Activated naive CD4-positive, alpha-beta T cell treated with anti-CD3 and anti-CD28 coated beads, Interleukin-2, amount 50 U/mL, for 24 hours (primary cell): ENCODE results near the gene FAM193A.
"Not testable (repeated sequence)": the region's sequence is repeated elsewhere in the genome, so short reads cannot be mapped to it uniquely, and the experiment has no call there.

Source experiments
- H3K27ac Mint-ChIP-seq: one replicate; pipeline ENCODE4 v1.8.0; 2021; ENCODE audit warnings: mild to moderate bottlenecking, mixed read lengths
- H3K27me3 Mint-ChIP-seq: one replicate; pipeline ENCODE4 v1.8.0; 2021; ENCODE audit warnings: mixed read lengths
- H3K36me3 Mint-ChIP-seq: one replicate; pipeline ENCODE4 v1.8.0; 2021; ENCODE audit warnings: mixed read lengths
- H3K4me1 Mint-ChIP-seq: one replicate; pipeline ENCODE4 v1.8.0; 2021; ENCODE audit warnings: mixed read lengths
- H3K4me3 Mint-ChIP-seq: one replicate; pipeline ENCODE4 v1.8.0; 2021; ENCODE audit warnings: mild to moderate bottlenecking, mixed read lengths
- H3K9me3 Mint-ChIP-seq: one replicate; pipeline ENCODE4 v1.8.0; 2021; ENCODE audit warnings: mixed read lengths

Gene FAM193A

DNA sequence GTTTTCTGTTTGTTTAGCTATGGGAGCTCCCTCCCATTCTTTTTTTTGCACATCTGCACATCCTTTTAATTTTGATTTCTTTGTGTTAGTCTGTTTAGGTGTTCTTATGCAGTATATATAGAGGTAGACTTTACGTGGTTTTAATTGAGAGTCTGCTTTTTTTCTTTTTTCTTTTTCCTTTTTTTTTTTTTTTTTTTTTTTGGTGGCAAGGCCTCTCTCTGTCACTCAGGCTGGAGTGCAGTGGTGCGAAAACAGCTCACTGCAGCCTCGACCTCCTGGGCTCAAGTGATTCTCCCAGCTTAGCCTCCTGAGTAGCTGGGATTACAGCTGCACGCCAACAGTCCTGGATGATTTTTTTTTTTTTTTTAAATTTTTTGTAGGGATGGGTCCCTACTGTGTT, 68.2 kb downstream of the FAM193A start:
- Mint-ChIP-seq H3K4me1 (peaks cover 60% of the 10 kb centered on the region), H3K27ac (no peak overlapping the region), H3K27me3 (no peaks in the 10 kb centered on the region)

DNA sequence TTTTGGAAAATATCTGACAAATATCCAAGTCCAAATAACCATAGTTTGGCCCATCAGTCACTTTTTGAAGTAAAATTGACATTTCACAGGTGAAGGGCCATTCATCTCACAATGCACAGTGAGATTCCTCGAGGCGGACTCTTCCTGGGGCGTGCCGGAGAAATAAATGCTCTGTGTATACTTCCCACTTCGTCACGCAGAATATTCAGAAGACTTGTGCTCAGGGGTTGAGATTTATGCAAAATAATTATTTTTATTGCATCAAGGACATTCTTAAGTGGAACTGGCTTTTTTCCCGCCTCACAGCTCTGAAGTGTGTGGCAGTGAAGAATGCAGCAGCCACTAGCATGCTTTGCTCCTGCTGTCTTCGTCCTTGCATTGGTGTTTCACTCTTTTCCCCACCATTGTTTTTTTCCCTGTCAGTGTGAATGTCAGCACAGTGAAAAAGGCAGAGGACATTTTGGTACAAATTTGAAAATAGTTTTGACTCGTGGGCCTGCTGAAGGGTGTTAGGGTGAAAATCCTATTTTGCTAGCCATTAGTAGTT, 70.6 kb downstream of the FAM193A start:
- no peaks in the 10 kb centered on the region for H3K9me3 Mint-ChIP-seq
- H3K4me1 Mint-ChIP-seq, result peaks cover 55% of the 10 kb centered on the region
- no peaks in the 10 kb centered on the region for H3K27me3 Mint-ChIP-seq
- H3K4me3 Mint-ChIP-seq, result no peak overlapping the region
- H3K27ac Mint-ChIP-seq, result no peak overlapping the region
- peaks cover 8% of the 10 kb centered on the region for H3K36me3 Mint-ChIP-seq

More for the DNA sequence above, 68.2 kb downstream of the FAM193A start:
- no peaks in the 10 kb centered on the region for H3K9me3 Mint-ChIP-seq
- H3K36me3 Mint-ChIP-seq, result peaks cover 17% of the 10 kb centered on the region
- no peak overlapping the region for H3K4me3 Mint-ChIP-seq

DNA sequence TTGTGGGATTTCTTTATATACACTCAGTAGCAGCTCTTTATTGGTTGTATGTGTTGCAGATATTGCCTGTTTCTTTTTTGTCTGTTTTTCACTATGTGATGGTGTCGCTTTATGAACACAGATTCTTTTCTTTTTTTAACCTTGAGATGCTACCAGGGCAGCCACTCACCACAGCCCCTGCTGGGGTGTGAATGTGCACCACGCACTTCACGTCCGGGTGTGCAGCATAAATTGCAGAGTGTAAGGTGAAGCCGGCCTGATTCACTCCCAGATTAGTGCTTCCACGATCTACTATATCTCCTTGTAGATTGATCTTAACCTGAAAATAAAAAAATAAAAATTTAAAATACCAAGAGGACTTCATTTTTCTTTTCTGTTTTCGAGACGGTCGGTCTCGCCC, 71.4 kb downstream of the FAM193A start:
- Mint-ChIP-seq H3K4me1 (peaks cover 60% of the 10 kb centered on the region), H3K9me3 (no peaks in the 10 kb centered on the region), H3K36me3 (peaks cover 8% of the 10 kb centered on the region), H3K4me3 (no peak overlapping the region), H3K27ac (no peak overlapping the region), H3K27me3 (no peaks in the 10 kb centered on the region)

DNA sequence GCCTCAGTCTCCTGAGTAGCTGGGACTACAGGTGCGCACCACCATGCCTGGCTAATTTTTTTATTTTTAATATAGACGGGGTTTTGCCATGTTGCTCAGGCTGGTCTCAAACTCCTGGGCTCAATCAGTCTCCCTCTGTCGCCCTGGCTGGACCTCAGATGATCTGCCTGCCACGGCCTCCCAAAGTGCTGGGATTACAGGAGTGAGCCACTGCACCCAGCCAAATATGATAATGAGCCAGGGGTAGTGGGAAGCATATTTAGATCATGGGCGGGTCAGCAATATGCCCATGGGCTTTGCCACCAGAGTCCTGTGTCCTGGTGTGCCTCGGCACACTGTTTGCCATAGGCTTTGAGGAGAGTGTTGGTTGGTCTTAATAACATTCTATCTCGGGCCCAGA, 71.8 kb downstream of the FAM193A start:
- Mint-ChIP-seq H3K4me3 (no peak overlapping the region), H3K9me3 (no peaks in the 10 kb centered on the region), H3K36me3 (peaks cover 8% of the 10 kb centered on the region), H3K4me1 (peaks cover 62% of the 10 kb centered on the region), H3K27me3 (no peaks in the 10 kb centered on the region), H3K27ac (no peak overlapping the region)

DNA sequence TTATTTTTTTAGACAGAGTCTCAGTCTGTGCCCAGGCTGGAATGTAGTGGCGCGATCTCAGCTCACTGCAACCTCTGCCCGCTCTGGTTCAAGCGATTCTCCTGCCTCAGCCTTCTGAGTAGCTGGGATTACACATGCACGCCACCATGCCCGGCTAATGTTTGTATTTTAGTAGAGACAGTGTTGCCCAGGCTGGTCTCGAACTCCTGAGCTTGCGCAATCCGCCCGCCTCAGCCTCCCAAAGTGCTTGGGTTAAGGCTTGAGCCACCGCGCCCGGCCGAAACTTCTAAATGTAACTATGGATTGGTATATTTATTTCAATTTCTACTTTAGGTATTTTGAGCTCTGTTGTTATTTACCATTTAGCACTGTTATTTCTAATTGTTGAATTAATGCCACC, 79.4 kb downstream of the FAM193A start:
- Mint-ChIP-seq H3K27ac (no peak overlapping the region), H3K27me3 (no peaks in the 10 kb centered on the region), H3K4me3 (no peak overlapping the region), H3K9me3 (no peaks in the 10 kb centered on the region), H3K4me1 (peaks cover 55% of the 10 kb centered on the region), H3K36me3 (no peaks in the 10 kb centered on the region)

DNA sequence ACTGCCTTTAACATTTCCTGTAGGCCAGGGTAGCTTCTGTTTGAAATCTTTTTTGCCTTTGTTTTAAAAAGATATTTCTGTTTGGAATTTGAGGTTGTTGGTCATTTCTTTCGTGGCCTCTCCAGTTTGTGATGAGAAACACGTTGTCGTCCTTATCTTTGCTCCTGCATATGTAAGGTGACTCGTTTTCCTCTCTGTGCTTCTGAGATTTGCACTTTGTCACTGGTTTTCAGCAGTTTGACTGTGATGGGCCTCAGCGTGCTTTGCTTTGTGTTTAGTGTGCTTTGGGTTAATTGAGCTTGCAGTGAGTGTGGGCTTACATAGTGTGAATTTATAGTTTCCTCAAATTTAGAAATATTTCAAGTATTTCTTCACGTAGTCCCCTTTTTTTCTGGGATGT, 81.5 kb downstream of the FAM193A start:
- H3K4me3 Mint-ChIP-seq, result no peak overlapping the region
- no peaks in the 10 kb centered on the region for H3K27me3 Mint-ChIP-seq
- H3K27ac Mint-ChIP-seq, result no peak overlapping the region
- peaks cover 63% of the 10 kb centered on the region for H3K4me1 Mint-ChIP-seq
- no peaks in the 10 kb centered on the region for H3K9me3 Mint-ChIP-seq
- H3K36me3 Mint-ChIP-seq, result no peaks in the 10 kb centered on the region

DNA sequence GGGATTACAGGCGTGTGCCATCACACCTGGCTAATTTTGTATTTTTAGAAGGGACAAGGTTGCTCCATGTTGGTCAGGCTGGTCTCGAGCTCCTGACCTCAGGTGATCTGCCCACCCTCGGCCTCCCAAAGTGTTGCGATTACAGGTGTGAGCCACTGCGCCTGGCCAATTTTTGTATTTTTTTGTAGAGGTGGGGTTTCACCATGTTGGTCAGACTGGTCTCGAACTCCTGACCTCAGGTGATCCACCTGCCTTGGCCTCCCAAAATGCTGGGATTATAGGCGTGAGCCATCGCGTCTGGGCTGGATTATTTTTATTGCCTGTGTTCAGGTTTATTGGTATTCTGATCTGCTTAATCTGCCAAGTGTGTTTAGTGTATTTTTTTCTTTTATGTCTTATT, 82.3 kb downstream of the FAM193A start:
- H3K9me3 Mint-ChIP-seq, H3K27me3 Mint-ChIP-seq, H3K36me3 Mint-ChIP-seq, H3K27ac Mint-ChIP-seq, H3K4me3 Mint-ChIP-seq: not testable (repeated sequence)
- peaks cover 65% of the 10 kb centered on the region for H3K4me1 Mint-ChIP-seq

DNA sequence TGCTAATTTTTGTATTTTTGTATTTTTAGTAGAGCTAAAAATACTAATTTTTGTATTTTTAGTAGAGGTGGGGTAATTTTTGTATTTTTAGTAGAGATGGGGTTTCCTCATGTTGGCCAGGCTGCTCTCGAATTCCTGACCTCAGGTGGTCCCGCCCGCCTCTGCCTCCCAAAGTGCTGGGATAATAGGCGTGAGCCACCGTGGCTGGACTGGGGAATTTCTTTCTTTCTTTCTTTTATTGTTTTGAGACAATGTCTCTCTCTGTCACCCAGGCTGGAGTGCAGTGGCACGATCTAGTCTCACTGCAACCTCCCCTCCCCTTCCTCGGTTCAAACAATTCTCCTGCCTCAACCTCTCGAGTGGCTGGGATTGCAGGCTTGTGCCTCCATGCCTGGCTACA, 83.0 kb downstream of the FAM193A start:
- H3K4me1 Mint-ChIP-seq, result peaks cover 57% of the 10 kb centered on the region
- H3K27ac Mint-ChIP-seq, result no peak overlapping the region
- H3K4me3 Mint-ChIP-seq, result no peak overlapping the region
- H3K9me3 Mint-ChIP-seq, result no peaks in the 10 kb centered on the region
- H3K36me3 Mint-ChIP-seq, result no peaks in the 10 kb centered on the region
- no peaks in the 10 kb centered on the region for H3K27me3 Mint-ChIP-seq

DNA sequence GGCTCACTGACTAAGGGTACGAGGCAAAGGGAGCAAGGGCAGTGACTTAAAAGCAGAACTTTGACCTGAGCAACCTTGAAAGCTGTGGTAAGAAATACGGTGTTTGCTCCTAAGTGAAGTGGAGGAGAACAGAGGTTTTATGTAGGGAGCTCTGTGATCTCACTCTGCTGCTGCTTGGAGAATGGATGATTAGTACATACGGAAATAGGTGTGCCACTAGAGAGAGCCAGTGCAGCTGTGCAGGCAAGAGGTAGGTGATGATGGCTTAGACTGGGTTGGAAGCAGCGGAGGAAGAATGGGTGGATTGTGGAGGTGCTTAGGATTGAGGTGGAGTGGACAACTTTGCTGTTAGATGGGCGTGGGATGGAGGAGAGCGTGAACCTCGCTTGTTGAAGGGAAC, 85.0 kb downstream of the FAM193A start:
- Mint-ChIP-seq H3K4me3 (no peak overlapping the region), H3K36me3 (peaks cover 4% of the 10 kb centered on the region), H3K9me3 (no peaks in the 10 kb centered on the region), H3K4me1 (peaks cover 46% of the 10 kb centered on the region), H3K27ac (no peak overlapping the region), H3K27me3 (no peaks in the 10 kb centered on the region)

DNA sequence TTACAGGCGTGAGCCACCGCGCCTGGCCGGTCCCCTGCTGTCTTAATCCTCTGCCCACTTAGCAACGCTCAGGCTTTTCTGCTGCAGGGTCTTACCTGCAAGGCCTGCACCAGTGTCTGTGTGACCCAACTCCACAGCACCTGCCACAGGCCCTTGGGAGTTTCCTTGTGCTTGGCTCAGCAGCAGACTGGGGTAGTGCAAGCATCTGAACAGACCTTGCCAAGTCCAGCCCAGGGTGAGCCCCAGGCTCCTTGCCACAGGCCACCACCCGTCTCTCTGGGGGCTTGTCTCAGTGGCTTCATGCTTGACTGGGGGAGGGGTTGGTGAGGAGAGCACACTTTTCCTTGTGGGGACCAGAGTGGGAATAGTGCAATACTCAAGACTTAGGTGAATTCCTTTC, 87.0 kb downstream of the FAM193A start:
- H3K9me3 Mint-ChIP-seq, result no peaks in the 10 kb centered on the region
- peaks cover 37% of the 10 kb centered on the region for H3K4me1 Mint-ChIP-seq
- H3K4me3 Mint-ChIP-seq, result no peak overlapping the region
- peaks cover 6% of the 10 kb centered on the region for H3K36me3 Mint-ChIP-seq
- no peak overlapping the region for H3K27ac Mint-ChIP-seq
- no peaks in the 10 kb centered on the region for H3K27me3 Mint-ChIP-seq

DNA sequence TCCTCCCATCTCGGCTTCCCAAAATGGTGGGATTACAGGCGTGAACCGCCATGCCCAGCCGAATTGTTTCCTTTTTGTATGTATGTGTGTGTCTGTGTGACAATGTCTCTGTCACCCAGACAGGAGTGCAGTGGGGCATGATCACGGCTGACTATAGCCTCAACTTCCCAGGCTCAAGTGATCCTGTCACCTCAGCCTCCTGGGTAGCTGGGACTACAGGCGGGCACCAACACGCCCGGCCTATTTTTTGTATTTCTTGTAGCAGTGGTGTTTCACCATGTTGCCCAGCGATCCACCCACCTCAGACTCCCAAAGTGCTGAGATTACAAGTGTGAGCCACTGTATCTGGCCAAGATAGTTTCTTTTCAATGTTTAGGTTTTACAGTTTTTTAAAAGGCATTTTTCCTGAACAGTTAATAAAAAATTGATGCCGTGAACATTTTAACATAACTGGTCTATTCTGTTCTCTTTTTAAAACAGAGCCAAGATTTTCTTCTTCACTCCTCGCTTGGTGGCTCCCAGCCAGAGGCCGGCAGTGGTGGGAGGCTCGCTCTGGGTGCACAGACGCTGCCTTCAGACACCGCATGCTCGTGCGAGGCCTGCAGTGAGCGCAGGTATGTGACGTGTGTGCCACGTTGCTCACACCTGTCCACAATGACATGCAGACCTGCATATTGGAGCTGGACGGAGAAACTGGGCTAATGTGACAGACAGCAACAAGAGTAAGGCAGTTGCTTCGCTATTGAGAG, 88.5 kb downstream of the FAM193A start:
- Mint-ChIP-seq H3K27ac (no peak overlapping the region), H3K9me3 (no peaks in the 10 kb centered on the region), H3K27me3 (no peaks in the 10 kb centered on the region), H3K4me1 (peaks cover 26% of the 10 kb centered on the region), H3K36me3 (peaks cover 6% of the 10 kb centered on the region), H3K4me3 (no peak overlapping the region)

DNA sequence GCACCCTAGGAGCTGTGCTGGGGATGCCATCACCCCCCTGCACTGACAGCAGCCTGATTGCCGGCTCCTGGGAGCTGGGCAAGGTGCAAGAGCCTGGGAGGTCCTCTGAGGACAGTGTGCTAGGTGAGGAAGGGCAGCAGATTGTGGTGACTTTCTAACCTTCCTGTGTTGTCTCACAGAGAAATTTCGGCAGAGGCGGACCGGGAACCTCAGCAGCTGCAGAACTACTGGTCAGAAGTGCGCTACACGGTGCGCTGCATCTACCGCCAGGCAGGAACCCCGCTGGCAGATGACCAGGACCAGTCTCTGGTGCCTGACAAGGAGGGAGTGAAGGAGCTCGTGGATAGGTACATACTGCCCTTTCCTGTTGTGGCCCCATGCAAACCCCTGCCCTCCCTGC, 89.8 kb downstream of the FAM193A start:
- no peak overlapping the region for H3K4me3 Mint-ChIP-seq
- no peaks in the 10 kb centered on the region for H3K27me3 Mint-ChIP-seq
- no peaks in the 10 kb centered on the region for H3K9me3 Mint-ChIP-seq
- peaks cover 6% of the 10 kb centered on the region for H3K36me3 Mint-ChIP-seq
- no peak overlapping the region for H3K27ac Mint-ChIP-seq
- peaks cover 16% of the 10 kb centered on the region for H3K4me1 Mint-ChIP-seq

DNA sequence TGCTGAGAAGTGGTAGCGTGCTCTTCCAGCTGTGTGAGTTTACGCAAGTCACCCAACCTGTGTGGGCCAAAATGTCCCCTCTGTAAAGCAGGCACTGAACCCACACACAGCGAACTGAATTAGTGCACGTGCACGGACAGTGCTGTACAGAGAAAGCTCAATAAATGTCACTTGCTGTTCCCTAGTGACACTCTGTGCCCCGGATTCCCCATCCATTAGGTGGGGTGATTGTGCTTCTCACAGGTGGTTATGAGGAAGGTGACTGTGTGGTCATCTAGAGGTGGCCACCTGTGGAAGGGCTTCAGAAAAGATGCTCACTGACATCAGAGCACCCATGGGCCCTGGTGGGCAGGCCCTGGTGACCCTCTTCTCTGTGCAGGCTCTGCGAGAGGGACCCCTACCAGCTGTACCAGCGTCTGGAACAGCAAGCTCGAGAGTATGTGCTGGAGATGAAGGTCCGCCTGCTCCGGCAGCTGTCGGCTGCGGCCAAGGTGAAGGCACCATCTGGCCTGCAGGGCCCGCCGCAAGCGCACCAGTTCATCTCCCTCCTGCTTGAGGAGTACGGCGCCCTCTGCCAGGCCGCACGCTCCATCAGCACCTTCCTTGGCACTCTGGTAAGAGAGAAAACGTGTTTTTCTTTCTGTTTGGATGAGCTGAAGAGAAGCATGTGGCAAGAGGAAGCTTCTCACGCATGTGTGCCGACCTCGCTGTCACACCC, 94.3 kb downstream of the FAM193A start:
- no peaks in the 10 kb centered on the region for H3K4me1 Mint-ChIP-seq
- no peak overlapping the region for H3K4me3 Mint-ChIP-seq
- no peaks in the 10 kb centered on the region for H3K9me3 Mint-ChIP-seq
- H3K36me3 Mint-ChIP-seq, result peaks cover 2% of the 10 kb centered on the region
- H3K27ac Mint-ChIP-seq, result no peak overlapping the region
- no peaks in the 10 kb centered on the region for H3K27me3 Mint-ChIP-seq

DNA sequence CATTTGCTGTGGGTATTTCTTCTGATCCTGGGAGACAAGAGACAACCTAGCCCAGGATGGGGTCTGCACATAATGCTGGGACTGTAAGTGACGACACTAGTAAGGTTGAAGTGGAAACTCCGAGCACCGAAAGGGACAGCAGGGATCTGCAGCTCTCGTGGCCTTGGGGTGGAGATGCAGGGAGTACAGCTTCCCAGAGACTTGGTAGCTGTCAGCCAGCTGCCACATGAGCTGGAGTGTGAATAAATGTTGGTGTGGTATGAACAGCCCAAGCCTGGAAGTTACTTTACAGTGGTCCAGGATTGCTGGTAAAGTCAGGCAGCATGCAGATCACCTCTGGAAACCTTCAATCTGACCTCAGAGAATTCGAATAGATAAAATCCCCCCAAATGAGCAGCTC, 97.6 kb downstream of the FAM193A start:
- no peaks in the 10 kb centered on the region for H3K9me3 Mint-ChIP-seq
- H3K36me3 Mint-ChIP-seq, result no peaks in the 10 kb centered on the region
- H3K27me3 Mint-ChIP-seq, result no peaks in the 10 kb centered on the region
- no peaks in the 10 kb centered on the region for H3K4me1 Mint-ChIP-seq
- H3K4me3 Mint-ChIP-seq, result no peak overlapping the region
- no peak overlapping the region for H3K27ac Mint-ChIP-seq

DNA sequence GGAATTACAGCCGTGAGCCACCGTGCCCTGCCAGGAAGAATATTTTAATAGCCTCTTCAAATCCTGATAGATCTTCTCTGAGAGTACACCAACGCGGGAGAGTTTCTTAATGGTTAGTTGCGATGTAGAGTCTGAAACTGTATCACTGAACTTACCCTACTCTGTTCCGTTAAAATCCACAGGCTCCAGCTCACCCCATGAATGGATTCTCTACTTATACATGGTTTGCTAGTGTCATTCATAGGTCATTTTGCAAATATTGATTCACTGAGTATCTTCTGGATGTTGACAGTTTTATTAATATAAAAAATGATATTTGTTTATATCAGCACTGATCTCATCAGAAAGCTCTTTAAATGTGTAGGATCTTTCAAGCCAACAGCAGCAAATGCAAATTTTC, 99.9 kb downstream of the FAM193A start:
- Mint-ChIP-seq H3K4me1 (no peaks in the 10 kb centered on the region), H3K27ac (no peak overlapping the region), H3K9me3 (no peaks in the 10 kb centered on the region), H3K4me3 (no peak overlapping the region), H3K36me3 (no peaks in the 10 kb centered on the region), H3K27me3 (no peaks in the 10 kb centered on the region)

DNA sequence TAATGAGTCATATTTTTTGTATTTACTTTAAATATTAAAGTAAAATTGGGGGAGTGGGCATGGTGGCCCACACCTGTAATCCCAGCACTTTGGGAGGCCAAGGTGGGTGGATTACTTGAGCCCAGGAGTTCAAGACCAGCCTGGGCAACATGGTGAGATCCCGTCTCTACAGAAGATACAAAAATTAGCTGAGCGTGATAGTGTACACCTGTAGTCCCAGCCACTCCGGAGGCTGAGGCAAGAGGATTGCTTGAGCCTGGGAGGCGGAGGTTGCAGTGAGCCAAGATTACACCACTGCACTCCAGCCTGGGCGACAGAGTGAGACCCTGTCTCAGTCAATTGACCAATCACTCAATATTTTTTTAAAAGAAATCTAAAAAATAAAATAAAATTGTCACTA, 100.5 kb downstream of the FAM193A start:
- H3K4me3 Mint-ChIP-seq, H3K36me3 Mint-ChIP-seq, H3K27me3 Mint-ChIP-seq, H3K4me1 Mint-ChIP-seq, H3K9me3 Mint-ChIP-seq, H3K27ac Mint-ChIP-seq: not testable (repeated sequence)
